CD14-positive monocyte (primary cell): ENCODE results near the gene HAGH. TPM values are rescaled to one million over a fixed set of nuclear protein-coding genes. Genes with fewer than 3 reads are reported as not detected.

Source experiments
- DNase-seq, 3 donors: peaks; one replicate each; pipeline ENCODE4 v3.0.0-alpha.2; 2011 to 2022
- H2AFZ ChIP-seq: 2 replicates; pipeline ENCODE4 v1.6.0; 2012; ENCODE audit warnings: mild to moderate bottlenecking, low read depth, low read length, inconsistent platforms; ENCODE audit not compliant: insufficient read depth, poor library complexity, severe bottlenecking
- H3K27ac ChIP-seq, 2 donors: 1 replicate in 1 of 2; 2 replicates in 1 of 2; pipeline ENCODE4 v1.5.1; 2012 to 2013; ENCODE audit warnings: low read length in 2 of 2, control low read depth in 1 of 2, inconsistent platforms in 1 of 2, low read depth in 1 of 2, mild to moderate bottlenecking in 1 of 2
- H3K27me3 ChIP-seq, 2 donors: one replicate each; pipeline versions ENCODE4 v1.6.0 to v1.6.1; 2011 to 2013; ENCODE audit warnings: low read length in 2 of 2; ENCODE audit not compliant: control insufficient read depth in 2 of 2, insufficient read depth in 2 of 2
- H3K36me3 ChIP-seq, 2 donors: replicated peaks in 1 of 2; 1 replicate in 1 of 2; 2 replicates in 1 of 2; pipeline versions ENCODE4 v1.5.1 to v1.6.1; 2012 to 2013; ENCODE audit warnings: low read length in 2 of 2, control low read depth in 1 of 2, inconsistent platforms in 1 of 2, mild to moderate bottlenecking in 1 of 2; ENCODE audit not compliant: insufficient read depth in 2 of 2, control insufficient read depth in 1 of 2
- H3K4me1 ChIP-seq, 2 donors: 1 replicate in 1 of 2; 2 replicates in 1 of 2; pipeline versions ENCODE4 v1.5.1 to v1.6.1; 2012 to 2013; ENCODE audit warnings: low read length in 2 of 2, control low read depth in 1 of 2, inconsistent platforms in 1 of 2, mild to moderate bottlenecking in 1 of 2, moderate library complexity in 1 of 2; ENCODE audit not compliant: insufficient read depth in 2 of 2, control insufficient read depth in 1 of 2
- H3K4me2 ChIP-seq: replicated peaks from 2 replicates; pipeline ENCODE3; 2012; ENCODE audit warnings: low read length, moderate library complexity, mild to moderate bottlenecking; ENCODE audit not compliant: poor library complexity, severe bottlenecking; ENCODE audit errors: extremely low read depth
- H3K4me3 ChIP-seq, 3 experiments: fragments of 200-600 bp in 1 of 3; sonication (generic) in 1 of 3; replicated peaks in 1 of 3; 1 replicate in 2 of 3; 2 replicates in 1 of 3; pipeline ENCODE4 v1.5.1; 2011 to 2013; ENCODE audit warnings: low read length in 3 of 3, mild to moderate bottlenecking in 3 of 3, control low read depth in 2 of 3, low read depth in 2 of 3, inconsistent platforms in 1 of 3, moderate library complexity in 1 of 3
- H3K79me2 ChIP-seq: 2 replicates; pipeline ENCODE4 v1.6.0; 2012; ENCODE audit warnings: mild to moderate bottlenecking, control low read depth, inconsistent platforms, low read length, moderate library complexity; ENCODE audit not compliant: insufficient read depth
- H3K9ac ChIP-seq: 2 replicates; pipeline ENCODE4 v1.6.0; 2017; ENCODE audit warnings: low read length, mild to moderate bottlenecking; ENCODE audit not compliant: insufficient read depth, poor library complexity, severe bottlenecking
- H3K9me3 ChIP-seq, 2 donors: replicated peaks in 1 of 2; 1 replicate in 1 of 2; 2 replicates in 1 of 2; pipeline versions ENCODE4 v1.5.1 to v1.6.1; 2012 to 2013; ENCODE audit warnings: low read length in 2 of 2, control low read depth in 1 of 2; ENCODE audit not compliant: control insufficient read depth in 1 of 2, insufficient read depth in 1 of 2
- H4K20me1 ChIP-seq: 2 replicates; pipeline ENCODE4 v1.6.0; 2012; ENCODE audit warnings: mild to moderate bottlenecking, low read length, control low read depth, moderate library complexity; ENCODE audit not compliant: insufficient read depth
- H3K27ac Mint-ChIP-seq, 7 donors: one replicate each; pipeline ENCODE4 v1.8.0; 2020; ENCODE audit warnings: mild to moderate bottlenecking in 7 of 7, mixed read lengths in 7 of 7, moderate library complexity in 6 of 7, inconsistent platforms in 2 of 7
- H3K27me3 Mint-ChIP-seq, 3 donors: one replicate each; pipeline ENCODE4 v1.8.0; 2021 to 2022; ENCODE audit warnings: low read depth in 3 of 3, mild to moderate bottlenecking in 3 of 3, mixed read lengths in 3 of 3, moderate library complexity in 3 of 3, inconsistent platforms in 1 of 3
- H3K36me3 Mint-ChIP-seq, 2 donors: one replicate each; pipeline ENCODE4 v1.8.0; 2020; ENCODE audit warnings: mixed read lengths in 2 of 2, inconsistent platforms in 1 of 2, mild to moderate bottlenecking in 1 of 2
- H3K4me1 Mint-ChIP-seq: one replicate; pipeline ENCODE4 v1.8.0; 2020; ENCODE audit warnings: mild to moderate bottlenecking, mixed read lengths
- H3K4me3 Mint-ChIP-seq, 2 donors: one replicate each; pipeline ENCODE4 v1.8.0; 2020; ENCODE audit warnings: mild to moderate bottlenecking in 2 of 2, mixed read lengths in 2 of 2, moderate library complexity in 1 of 2
- H3K9me3 Mint-ChIP-seq, 7 donors: one replicate each; pipeline ENCODE4 v1.8.0; 2020 to 2022; ENCODE audit warnings: mixed read lengths in 7 of 7, mild to moderate bottlenecking in 6 of 7, moderate library complexity in 6 of 7, inconsistent platforms in 2 of 7
- WGBS: methylation state at CpG from one replicate; pipeline ENCODE4 v1.1.5; 2013; ENCODE audit warnings: missing lambda C conversion rate; ENCODE audit not compliant: insufficient coverage; 5-methylcytosine and 5-hydroxymethylcytosine counted together
- intact Hi-C, 2 donors: fragments of 100-400 bp; cut with micrococcal nuclease; formaldehyde crosslinking; loops; one replicate each; pipeline versions ENCODE4 v1.15.0 to v1.15.1; 2023
- polyA plus RNA-seq, 3 donors: library from polyadenylated mRNA; depleted of rRNA in 1 of 3; unstranded in 2 of 3; stranded (reverse) in 1 of 3; fragments of 300-500 nt in 2 of 3; fragments of >200 nt in 1 of 3; fragmentation: Illumina TruSeq in 2 of 3; gene quantifications; 1 replicate in 2 of 3; 2 replicates in 1 of 3; pipeline ENCODE4 v1.2.3, GENCODE V29; 2012 to 2021
- TF ChIP-seq, protein P1 (sequence below): fragments of 200-600 bp; IDR thresholded peaks from one replicate; pipeline ENCODE4 v1.8.0; 2022; ENCODE audit warnings: antibody characterized with exemption, mild to moderate bottlenecking

HAGH gene
- polyA plus RNA-seq, 3 donors = 42.6 to 82.1 (median 47.7) TPM

DNA sequence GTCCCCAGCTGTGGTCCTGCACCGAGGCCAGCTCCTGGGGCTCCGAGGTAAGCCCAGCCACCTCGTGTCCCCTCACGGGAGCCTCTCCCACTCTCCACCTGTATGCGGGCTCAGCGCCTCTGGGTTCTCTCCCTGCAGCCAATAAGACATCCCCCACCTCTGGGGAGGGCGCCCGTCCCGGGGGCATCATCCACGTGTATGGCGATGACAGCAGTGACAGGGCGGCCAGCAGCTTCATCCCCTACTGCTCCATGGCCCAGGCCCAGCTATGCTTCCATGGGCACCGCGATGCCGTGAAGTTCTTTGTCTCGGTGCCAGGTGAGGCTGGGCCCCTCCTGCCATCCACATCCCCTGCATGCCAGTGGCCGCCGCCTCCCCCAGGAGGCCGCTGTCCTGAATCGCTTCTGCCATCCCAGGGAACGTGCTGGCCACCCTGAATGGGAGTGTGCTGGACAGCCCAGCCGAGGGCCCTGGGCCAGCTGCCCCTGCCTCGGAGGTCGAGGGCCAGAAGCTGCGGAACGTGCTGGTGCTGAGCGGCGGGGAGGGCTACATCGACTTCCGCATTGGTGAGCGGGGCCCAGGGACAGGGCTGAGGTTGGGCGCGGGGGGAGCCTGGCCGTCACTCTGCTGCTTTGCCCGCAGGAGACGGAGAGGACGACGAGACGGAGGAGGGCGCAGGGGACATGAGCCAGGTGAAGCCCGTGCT, 58.4 kb downstream of the HAGH start:
- peaks cover 20% of the 10 kb centered on the region for H3K79me2 ChIP-seq
- WGBS = 94% methylated on average over 38 of the region's 41 CpGs
- no peak overlapping the region for H3K4me3 ChIP-seq
- DNase-seq = no peak
- Mint-ChIP-seq H3K36me3 (peaks cover 29 to 50% of the 10 kb centered on the region in 2 donors), H3K4me1 (peaks cover 17% of the 10 kb centered on the region), H3K27ac (no peak overlapping the region), H3K27me3 (peaks cover 0 to 1% (median 0%) of the 10 kb centered on the region in 3 donors), H3K4me3 (no peak overlapping the region), H3K9me3 (peaks cover 0 to 2% (median 0%) of the 10 kb centered on the region in 7 donors)
- H3K9me3 ChIP-seq = no peaks in the 10 kb centered on the region
- no peak overlapping the region for H2AFZ ChIP-seq
- no peak overlapping the region for H3K4me2 ChIP-seq
- H4K20me1 ChIP-seq = peaks cover 49% of the 10 kb centered on the region
- TF ChIP-seq, protein P1, sequence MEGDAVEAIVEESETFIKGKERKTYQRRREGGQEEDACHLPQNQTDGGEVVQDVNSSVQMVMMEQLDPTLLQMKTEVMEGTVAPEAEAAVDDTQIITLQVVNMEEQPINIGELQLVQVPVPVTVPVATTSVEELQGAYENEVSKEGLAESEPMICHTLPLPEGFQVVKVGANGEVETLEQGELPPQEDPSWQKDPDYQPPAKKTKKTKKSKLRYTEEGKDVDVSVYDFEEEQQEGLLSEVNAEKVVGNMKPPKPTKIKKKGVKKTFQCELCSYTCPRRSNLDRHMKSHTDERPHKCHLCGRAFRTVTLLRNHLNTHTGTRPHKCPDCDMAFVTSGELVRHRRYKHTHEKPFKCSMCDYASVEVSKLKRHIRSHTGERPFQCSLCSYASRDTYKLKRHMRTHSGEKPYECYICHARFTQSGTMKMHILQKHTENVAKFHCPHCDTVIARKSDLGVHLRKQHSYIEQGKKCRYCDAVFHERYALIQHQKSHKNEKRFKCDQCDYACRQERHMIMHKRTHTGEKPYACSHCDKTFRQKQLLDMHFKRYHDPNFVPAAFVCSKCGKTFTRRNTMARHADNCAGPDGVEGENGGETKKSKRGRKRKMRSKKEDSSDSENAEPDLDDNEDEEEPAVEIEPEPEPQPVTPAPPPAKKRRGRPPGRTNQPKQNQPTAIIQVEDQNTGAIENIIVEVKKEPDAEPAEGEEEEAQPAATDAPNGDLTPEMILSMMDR = no peak
- H3K9ac ChIP-seq = no peak overlapping the region
- peaks cover 18 to 25% of the 10 kb centered on the region in 2 donors for H3K4me1 ChIP-seq
- peaks cover 57% of the 10 kb centered on the region in 2 donors for H3K36me3 ChIP-seq
- H3K27me3 ChIP-seq = no peaks in the 10 kb centered on the region
- intact Hi-C loops = no loop called here
- no peak overlapping the region for H3K27ac ChIP-seq

DNA sequence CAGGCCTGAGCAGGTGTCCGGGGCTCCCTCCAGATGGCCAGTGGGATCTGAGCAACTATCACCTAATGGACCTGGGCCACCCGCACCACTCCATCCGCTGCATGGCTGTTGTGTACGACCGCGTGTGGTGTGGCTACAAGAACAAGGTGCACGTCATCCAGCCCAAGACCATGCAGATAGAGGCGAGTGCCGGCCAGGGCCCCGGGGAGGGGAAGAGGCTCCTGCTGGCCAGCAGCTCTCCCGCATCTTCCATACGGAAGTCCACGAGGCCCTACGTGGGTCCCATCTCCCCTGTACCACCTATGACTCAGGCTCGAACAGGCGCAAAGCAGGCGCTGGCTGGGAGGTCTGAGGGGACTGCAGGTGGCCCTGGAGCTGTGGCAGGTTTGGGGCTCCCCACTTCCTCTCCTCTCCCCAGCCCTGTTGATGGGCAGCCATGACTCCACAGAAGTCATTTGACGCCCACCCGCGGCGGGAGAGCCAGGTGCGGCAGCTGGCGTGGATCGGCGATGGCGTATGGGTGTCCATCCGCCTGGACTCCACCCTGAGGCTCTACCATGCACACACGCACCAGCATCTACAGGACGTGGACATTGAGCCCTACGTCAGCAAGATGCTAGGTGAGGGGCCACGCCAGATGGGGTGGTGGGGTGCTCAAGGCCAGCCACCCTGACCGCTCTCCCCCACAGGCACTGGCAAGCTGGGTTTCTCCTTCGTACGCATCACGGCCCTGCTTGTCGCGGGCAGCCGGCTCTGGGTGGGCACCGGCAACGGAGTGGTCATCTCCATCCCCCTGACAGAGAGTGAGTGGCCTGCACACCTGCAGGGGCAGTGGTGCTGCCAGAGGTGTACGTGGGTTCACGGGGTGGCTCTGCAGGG, 59.3 kb downstream of the HAGH start:
- 96% methylated on average over 31 of the region's 42 CpGs for WGBS
- H3K4me3 Mint-ChIP-seq = no peak overlapping the region
- peaks cover 0 to 1% (median 0%) of the 10 kb centered on the region in 3 donors for H3K27me3 Mint-ChIP-seq
- Histone ChIP-seq H2AFZ (no peak overlapping the region), H3K79me2 (peaks cover 14% of the 10 kb centered on the region), H3K9me3 (no peaks in the 10 kb centered on the region), H3K27me3 (no peaks in the 10 kb centered on the region), H3K4me3 (no peak overlapping the region), H3K27ac (no peak overlapping the region), H3K9ac (no peak overlapping the region), H3K4me2 (no peak overlapping the region), H3K4me1 (peaks cover 16 to 21% of the 10 kb centered on the region in 2 donors), H4K20me1 (peaks cover 47% of the 10 kb centered on the region), H3K36me3 (peaks cover 66% of the 10 kb centered on the region in 2 donors)
- no peak overlapping the region for H3K27ac Mint-ChIP-seq
- no peak for DNase-seq
- intact Hi-C loops = no loop called here
- H3K4me1 Mint-ChIP-seq = peaks cover 16% of the 10 kb centered on the region
- peaks cover 32 to 57% of the 10 kb centered on the region in 2 donors for H3K36me3 Mint-ChIP-seq
- H3K9me3 Mint-ChIP-seq = peaks cover 0 to 2% (median 0%) of the 10 kb centered on the region in 7 donors
- TF ChIP-seq, protein P1 = no peak
